GM08714 (cell line): Measurements from ENCODE around the gene RBFOX2.
"Not testable (repeated sequence)": the region's sequence is repeated elsewhere in the genome, so short reads cannot be mapped to it uniquely, and the experiment has no call there.

Experiments
- H3K4me3 ChIP-seq: fragments of 200-500 bp; sonication (Bioruptor generic); 2 replicates; pipeline ENCODE4 v1.5.1; 2014; ENCODE audit warnings: mild to moderate bottlenecking, low read length, inconsistent platforms
- ZNF274 ChIP-seq: IDR thresholded peaks from 2 replicates; pipeline ENCODE4 v1.6.1; 2012; ENCODE audit warnings: mild to moderate bottlenecking, low read depth, low read length

RBFOX2 gene

GRCh38 chr22:35804421-35804820 lies 224.2 kb downstream of the RBFOX2 start:
- TF ChIP-seq ZNF274: no peak
- H3K4me3 ChIP-seq: no peak overlapping the region

DNA sequence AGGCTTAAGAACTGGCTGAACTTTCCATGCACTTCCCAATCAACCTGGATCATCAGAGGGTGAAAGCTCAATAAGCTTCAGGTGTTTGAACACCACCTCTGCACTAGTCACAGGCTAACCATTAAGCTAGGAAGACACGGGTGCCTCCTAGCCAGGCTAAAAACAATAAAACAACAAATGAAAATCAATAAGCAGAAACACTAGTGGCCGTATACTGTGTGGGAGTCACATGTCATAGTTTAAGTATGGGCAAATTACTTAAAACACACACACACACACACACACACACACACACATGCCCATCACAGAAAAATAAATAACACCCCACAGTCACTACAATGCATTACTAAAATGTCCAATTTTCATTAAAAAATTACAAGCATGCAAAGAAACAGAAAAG lies 225.7 kb downstream of the RBFOX2 start:
- H3K4me3 ChIP-seq: no peak overlapping the region
- TF ChIP-seq ZNF274: no peak

DNA sequence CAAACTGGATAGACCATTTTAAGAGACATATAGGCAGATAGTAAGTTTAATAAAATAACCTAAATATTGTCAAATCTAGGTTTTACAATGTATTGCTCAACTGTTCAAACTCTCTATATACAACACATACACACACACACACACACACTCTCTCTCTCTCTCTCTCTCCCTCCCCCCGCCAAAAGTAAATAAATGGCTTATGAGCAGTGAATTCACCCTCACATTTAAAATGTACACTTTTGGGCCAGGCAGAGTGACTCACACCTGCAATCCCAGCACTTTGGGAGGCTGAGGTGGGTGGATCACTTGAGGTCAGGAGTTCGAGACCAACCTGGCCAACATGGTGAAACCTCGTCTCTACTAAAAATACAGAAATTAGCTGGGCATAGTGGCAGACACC lies 227.3 kb downstream of the RBFOX2 start:
- not testable (repeated sequence) for H3K4me3 ChIP-seq

- H3K4me3 ChIP-seq: no peak overlapping the region
- TF ChIP-seq ZNF274: no peak
These were observed 229.5 kb downstream of the RBFOX2 start for GRCh38 chr22:35799150-35799549.

- no peak for TF ChIP-seq ZNF274
- no peak overlapping the region for H3K4me3 ChIP-seq
These were observed 231.2 kb downstream of the RBFOX2 start for GRCh38 chr22:35797411-35797810.

DNA sequence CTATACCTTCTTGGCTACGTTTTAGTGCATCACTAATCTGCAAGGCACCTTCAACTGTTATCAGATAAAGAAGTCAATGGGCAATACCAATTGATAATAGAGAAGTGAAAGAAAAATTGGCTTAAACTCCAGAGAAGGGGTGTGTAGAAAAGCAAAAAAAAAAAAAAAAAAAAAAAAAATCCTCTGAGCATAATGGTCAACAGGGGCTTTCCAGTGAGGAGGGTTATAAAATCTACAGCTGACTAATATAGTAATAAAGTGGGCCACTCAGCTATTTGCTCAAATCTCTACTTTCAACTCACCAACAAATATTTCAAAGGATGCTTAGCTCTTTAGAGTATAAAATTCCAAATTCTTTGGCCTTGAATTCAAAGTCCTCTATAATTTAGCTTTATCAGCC lies 233.1 kb downstream of the RBFOX2 start:
- no peak for TF ChIP-seq ZNF274
- H3K4me3 ChIP-seq: no peak overlapping the region

GRCh38 chr22:35792506-35792905 lies 236.1 kb downstream of the RBFOX2 start:
- no peak for TF ChIP-seq ZNF274
- no peak overlapping the region for H3K4me3 ChIP-seq

- not testable (repeated sequence) for H3K4me3 ChIP-seq
These were observed 236.8 kb downstream of the RBFOX2 start for GRCh38 chr22:35791788-35792187.

- H3K4me3 ChIP-seq: no peak overlapping the region
- no peak for TF ChIP-seq ZNF274
These were observed 243.3 kb downstream of the RBFOX2 start for GRCh38 chr22:35785181-35785923.

- no peak overlapping the region for H3K4me3 ChIP-seq
- no peak for TF ChIP-seq ZNF274
These were observed 244.0 kb downstream of the RBFOX2 start for GRCh38 chr22:35784633-35785032.

DNA sequence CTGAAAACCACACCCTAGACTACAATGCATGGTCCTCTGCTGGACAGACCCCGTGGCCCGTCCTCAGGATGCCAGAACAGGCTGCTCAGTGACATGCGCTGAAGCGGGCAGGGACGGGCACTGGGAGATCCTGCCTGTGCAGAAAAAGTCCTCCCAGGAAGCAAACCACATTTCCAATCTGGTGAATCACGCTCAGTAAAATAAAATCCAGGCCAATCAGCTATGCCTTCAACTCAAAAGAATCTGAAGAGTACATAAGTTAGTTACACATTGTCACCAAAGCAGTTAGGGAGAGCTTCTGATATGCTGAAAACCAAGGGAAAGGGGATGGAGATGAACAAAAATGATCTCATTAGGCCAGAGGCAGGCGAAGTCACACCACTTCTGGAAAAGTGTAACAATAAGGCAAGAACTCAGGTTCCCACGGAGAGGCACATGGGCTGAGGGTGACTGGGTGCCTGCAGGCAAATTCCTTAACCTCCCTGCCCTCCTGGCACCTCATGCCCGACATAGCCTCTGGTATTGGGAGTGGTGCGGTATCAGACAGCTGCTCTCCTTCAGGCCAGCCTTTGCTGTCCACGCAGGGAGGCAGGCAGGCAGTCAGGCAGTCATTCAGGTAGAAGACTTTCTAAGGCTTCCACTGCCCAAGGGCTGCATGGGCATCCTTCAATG lies 244.5 kb downstream of the RBFOX2 start:
- H3K4me3 ChIP-seq: no peak overlapping the region
- no peak for TF ChIP-seq ZNF274

DNA sequence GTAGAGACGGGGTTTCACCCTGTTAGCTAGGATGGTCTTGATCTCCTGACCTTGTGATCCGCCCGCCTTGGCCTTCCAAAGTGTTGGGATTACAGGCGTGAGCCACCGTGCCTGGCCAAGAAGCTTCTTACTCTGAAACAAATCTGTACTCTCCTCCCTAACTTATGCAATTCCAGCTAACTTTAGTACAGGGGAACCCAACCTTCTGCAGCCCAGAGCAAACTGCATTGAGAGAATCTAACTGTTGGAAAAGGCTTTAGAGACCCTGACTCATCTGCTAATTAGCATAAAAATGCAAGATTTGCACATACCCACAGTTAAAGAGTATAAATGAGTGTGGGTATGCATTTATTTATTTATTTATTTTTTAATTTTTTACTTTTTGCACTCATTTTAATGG lies 246.1 kb downstream of the RBFOX2 start:
- no peak for TF ChIP-seq ZNF274
- no peak overlapping the region for H3K4me3 ChIP-seq

- H3K4me3 ChIP-seq: no peak overlapping the region
- no peak for TF ChIP-seq ZNF274
These were observed 246.7 kb downstream of the RBFOX2 start for GRCh38 chr22:35781898-35782297.

DNA sequence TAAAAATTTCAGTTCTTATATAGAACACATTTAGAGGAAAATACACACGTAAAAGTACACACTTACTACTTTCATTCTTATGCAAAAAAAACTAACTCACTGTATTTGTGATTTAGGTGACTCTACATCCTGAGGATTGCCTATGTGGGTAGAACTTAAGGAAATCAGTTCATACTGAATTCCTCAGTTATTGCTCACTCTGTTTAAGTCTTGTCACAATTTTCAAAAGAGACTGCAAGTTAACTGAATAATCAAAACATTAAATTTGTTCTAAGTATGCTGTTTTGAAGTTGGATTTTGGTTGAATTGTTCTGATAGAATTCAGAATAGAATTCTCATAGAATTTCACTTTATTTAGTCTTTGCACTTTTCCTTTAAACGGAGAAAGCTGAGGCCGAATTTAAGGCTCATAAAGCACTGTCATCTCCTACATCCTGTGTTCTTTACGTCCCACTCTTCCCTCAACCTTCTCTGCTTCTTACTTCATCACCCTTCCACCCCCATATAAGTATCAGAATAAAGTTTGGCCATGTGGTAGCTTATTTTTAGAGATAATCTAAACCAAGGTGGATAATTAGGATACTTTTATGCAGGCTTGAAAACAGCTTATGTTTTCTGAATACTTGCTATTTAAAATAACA lies 251.2 kb downstream of the RBFOX2 start:
- H3K4me3 ChIP-seq: no peak overlapping the region
- no peak for TF ChIP-seq ZNF274

DNA sequence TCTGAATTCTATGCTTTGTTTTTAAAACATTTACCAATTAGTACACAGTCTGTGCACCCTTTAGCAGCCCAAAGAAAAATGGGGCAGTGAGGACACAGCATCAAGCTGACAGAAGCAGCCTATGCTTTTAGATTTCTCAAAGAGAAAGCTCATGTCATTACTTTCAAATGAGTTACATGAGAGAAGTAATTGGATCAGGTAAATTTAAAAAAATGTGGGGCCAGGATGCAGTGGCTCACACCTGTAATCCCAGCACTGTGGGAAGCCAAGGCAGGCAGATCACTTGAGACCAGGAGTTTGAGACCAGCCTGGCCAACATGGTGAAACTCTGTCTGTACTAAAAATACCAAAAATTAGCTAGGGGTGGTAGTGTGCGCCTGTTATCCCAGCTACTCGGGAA lies 253.3 kb downstream of the RBFOX2 start:
- TF ChIP-seq ZNF274: no peak
- H3K4me3 ChIP-seq: no peak overlapping the region
